ENCODE data around the gene RFT1. TPM values are rescaled to one million over a fixed set of nuclear protein-coding genes. Genes with fewer than 3 reads are reported as not detected.

RFT1 gene
- total RNA-seq, 1 donor from 2014 or later = 15.5 TPM

DNA sequence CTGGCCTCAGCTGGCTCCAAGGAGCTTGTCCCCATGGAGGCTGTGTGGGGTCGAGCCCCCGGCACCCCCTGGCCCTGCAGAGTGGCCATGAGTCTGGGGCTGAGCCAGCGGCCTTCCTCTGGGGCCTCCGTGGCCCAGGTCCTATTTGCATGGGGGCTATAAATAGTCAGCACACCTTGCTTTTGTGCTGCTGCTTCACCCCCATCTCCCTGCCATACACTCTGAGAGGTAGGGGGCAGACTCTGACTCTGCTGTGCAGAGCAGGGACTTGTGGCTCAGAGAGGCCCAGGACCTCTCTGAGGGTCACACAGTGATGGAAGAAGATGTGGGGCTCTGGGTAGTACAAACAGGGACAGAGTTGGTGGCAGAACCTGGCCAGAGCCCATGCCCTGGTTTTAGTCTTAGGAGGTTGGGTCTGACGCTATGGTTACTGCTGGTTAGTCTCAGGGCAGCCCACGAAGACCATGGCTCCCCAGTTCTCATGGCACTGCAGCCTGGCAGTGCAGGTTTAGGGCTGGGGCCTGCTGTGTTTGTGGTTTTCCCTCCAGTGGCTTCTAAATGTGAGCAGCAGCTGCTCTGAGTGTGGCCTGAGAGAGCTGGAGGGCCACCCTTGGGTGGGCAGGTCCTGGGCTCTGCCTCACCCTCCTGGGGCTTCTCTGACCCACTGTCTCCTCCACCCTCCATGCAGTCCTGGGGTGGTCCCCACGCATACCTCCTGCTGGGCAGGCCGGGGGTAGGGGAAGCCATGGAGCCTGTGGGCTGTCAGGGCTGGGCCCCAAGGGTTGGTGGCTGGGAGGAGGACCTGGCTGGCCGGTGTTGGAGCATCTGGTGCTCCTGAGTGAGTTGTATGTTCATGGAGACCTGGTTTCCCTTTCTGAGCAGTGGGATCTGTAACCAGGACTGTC is 44.4 kb upstream of the RFT1 start:
- no peak for DNase-seq (ENCODE audit: low read depth)
- H3K27me3 ChIP-seq (ENCODE audit: control insufficient read depth, insufficient read depth, low read length) = no peaks in the 10 kb centered on the region
- no peak for FAIRE-seq
- peaks cover 21% of the 10 kb centered on the region for H3K36me3 ChIP-seq (ENCODE audit: control insufficient read depth, insufficient read depth, low read length)
- H3K4me3 ChIP-seq (ENCODE audit: low read depth, low read length) = no peak overlapping the region
- TF ChIP-seq, protein P1, sequence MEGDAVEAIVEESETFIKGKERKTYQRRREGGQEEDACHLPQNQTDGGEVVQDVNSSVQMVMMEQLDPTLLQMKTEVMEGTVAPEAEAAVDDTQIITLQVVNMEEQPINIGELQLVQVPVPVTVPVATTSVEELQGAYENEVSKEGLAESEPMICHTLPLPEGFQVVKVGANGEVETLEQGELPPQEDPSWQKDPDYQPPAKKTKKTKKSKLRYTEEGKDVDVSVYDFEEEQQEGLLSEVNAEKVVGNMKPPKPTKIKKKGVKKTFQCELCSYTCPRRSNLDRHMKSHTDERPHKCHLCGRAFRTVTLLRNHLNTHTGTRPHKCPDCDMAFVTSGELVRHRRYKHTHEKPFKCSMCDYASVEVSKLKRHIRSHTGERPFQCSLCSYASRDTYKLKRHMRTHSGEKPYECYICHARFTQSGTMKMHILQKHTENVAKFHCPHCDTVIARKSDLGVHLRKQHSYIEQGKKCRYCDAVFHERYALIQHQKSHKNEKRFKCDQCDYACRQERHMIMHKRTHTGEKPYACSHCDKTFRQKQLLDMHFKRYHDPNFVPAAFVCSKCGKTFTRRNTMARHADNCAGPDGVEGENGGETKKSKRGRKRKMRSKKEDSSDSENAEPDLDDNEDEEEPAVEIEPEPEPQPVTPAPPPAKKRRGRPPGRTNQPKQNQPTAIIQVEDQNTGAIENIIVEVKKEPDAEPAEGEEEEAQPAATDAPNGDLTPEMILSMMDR (IDR thresholded peaks at IDR 0.05; ENCODE audit: insufficient read depth, low read length, severe bottlenecking) = no peak

DNA sequence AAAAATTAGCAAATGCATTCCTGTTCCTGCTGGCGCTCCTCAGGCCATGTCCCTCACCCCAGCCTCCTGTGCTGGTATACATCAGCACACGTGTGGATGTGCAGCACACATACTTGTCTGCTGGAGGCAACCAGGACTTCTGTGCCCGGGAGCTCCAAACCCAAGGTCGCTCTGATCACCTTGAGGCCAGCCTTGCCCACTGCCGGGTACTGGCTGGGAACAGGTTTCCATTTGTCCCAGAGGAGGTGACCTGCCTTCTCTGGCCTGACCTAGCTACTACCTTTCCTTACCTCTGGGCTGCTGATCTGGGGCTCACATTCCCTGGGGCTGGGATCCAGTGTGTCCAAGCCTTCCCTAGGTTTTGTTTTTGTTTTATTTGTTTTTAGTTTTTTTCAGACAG is 42.9 kb upstream of the RFT1 start:
- H3K27me3 ChIP-seq (ENCODE audit: control insufficient read depth, insufficient read depth, low read length) = no peaks in the 10 kb centered on the region
- no peak overlapping the region for H3K4me3 ChIP-seq (ENCODE audit: low read depth, low read length)
- TF ChIP-seq, protein P1 (IDR thresholded peaks at IDR 0.05; ENCODE audit: insufficient read depth, low read length, severe bottlenecking) = no peak
- peaks cover 16% of the 10 kb centered on the region for H3K36me3 ChIP-seq (ENCODE audit: control insufficient read depth, insufficient read depth, low read length)
- no peak for FAIRE-seq
- DNase-seq (ENCODE audit: low read depth) = no peak

DNA sequence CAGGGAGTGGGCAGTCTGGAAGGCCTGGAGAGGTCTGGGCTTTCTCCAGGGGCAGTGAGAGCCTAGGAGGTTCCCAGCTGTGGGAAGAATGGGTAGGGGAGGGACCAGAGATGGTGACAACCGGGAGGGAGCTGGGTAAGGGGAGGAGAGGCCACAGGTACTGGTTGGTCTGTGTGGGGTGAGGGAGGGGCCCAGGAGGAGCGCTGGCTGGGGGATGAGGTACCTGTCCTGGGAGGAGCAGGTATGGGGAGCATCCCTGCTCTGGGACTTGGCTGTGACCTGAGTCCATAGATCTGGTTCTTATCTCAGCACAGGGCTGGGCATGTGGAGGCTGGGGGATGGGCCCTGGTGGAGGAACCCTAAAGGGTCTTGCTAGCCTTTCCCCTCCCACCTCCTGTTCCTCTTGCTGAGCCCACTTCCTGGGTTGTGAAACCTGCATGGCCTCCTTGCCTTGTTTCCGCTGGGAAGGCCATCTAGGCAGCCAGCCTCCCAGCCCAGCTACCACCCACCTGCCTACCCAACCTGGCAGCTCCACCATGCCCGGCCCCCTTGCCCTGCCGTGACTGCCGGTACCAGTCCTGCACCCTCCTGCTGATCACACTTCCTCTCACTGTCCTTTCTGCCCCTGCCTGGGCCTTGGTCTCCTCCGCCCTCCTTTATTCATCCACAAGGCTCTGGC is 41.7 kb upstream of the RFT1 start:
- no peak for DNase-seq (ENCODE audit: low read depth)
- Histone ChIP-seq H3K36me3 (ENCODE audit: control insufficient read depth, insufficient read depth, low read length) (peaks cover 14% of the 10 kb centered on the region), H3K4me3 (ENCODE audit: low read depth, low read length) (no peak overlapping the region), H3K27me3 (ENCODE audit: control insufficient read depth, insufficient read depth, low read length) (no peaks in the 10 kb centered on the region)
- TF ChIP-seq, protein P1 (IDR thresholded peaks at IDR 0.05; ENCODE audit: insufficient read depth, low read length, severe bottlenecking) = no peak
- FAIRE-seq = no peak

DNA sequence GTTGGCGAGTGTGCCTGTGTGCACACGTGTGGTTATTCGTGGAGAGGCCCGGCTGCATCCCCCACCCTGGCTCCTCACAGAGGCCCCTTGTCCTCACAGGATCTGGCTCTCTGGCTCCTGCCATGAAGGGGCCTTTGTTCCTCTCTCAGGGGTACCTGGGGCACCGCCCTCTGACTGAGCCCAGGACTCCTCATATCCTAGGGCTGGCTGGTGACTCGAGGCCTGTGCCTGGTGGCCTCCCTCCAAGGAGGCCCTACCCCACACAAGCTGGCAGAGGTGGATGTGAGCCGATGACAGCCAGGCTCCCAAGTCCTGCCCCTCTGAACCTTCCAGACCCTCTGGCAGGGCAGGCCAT is 40.8 kb upstream of the RFT1 start:
- no peak for DNase-seq (ENCODE audit: low read depth)
- no peak for FAIRE-seq
- no peak overlapping the region for H3K4me3 ChIP-seq (ENCODE audit: low read depth, low read length)
- H3K36me3 ChIP-seq (ENCODE audit: control insufficient read depth, insufficient read depth, low read length) = peaks cover 16% of the 10 kb centered on the region
- H3K27me3 ChIP-seq (ENCODE audit: control insufficient read depth, insufficient read depth, low read length) = no peaks in the 10 kb centered on the region
- TF ChIP-seq, protein P1 (IDR thresholded peaks at IDR 0.05; ENCODE audit: insufficient read depth, low read length, severe bottlenecking) = no peak

DNA sequence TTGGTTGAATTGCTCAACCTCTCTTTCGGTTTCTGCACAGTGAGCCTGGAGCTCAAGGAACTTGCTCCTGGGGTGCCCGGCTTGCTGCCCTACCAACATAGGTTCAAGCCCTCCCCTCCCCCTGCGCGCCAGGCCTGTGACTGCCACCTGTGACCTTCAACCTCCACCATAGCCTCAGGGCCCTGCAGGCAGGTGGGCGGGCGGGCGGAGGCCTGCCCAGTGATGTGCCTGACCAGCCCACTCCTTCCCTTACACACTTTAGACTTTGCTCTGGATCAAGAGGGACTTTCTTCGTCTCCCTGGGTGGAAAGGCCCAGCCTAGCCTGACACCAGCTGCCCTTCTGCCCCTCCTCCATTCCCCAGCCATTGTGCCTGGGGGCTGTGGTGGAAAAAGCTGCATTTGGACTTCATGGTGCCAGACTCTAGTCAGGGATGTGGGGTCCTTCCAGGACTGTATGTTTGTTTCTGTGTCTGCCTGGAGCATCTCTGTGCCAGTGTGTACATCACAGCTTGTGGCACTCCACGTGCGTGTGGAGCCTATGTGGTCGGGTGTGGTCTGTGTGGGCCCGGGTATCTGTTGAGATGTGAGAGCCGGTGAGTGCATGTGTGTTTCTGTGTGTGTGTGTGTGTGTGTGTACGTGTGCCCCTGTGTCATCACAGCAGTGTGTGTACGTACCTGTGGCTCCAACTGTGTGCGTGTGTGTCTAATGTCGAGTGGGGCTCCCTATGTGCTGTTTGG is 40.3 kb upstream of the RFT1 start:
- DNase-seq (ENCODE audit: low read depth) (no peak), FAIRE-seq (no peak)
- TF ChIP-seq, protein P1 (IDR thresholded peaks at IDR 0.05; ENCODE audit: insufficient read depth, low read length, severe bottlenecking) = no peak
- Histone ChIP-seq H3K27me3 (ENCODE audit: control insufficient read depth, insufficient read depth, low read length) (no peaks in the 10 kb centered on the region), H3K4me3 (ENCODE audit: low read depth, low read length) (no peak overlapping the region), H3K36me3 (ENCODE audit: control insufficient read depth, insufficient read depth, low read length) (peaks cover 17% of the 10 kb centered on the region)
